LoVo (cell line): Measurements from ENCODE around the gene ACOT11.

Experiments
- DNase-seq: peaks from one replicate; pipeline ENCODE4 v3.0.0-alpha.2; 2016; ENCODE audit warnings: low spot score

Gene ACOT11

DNA sequence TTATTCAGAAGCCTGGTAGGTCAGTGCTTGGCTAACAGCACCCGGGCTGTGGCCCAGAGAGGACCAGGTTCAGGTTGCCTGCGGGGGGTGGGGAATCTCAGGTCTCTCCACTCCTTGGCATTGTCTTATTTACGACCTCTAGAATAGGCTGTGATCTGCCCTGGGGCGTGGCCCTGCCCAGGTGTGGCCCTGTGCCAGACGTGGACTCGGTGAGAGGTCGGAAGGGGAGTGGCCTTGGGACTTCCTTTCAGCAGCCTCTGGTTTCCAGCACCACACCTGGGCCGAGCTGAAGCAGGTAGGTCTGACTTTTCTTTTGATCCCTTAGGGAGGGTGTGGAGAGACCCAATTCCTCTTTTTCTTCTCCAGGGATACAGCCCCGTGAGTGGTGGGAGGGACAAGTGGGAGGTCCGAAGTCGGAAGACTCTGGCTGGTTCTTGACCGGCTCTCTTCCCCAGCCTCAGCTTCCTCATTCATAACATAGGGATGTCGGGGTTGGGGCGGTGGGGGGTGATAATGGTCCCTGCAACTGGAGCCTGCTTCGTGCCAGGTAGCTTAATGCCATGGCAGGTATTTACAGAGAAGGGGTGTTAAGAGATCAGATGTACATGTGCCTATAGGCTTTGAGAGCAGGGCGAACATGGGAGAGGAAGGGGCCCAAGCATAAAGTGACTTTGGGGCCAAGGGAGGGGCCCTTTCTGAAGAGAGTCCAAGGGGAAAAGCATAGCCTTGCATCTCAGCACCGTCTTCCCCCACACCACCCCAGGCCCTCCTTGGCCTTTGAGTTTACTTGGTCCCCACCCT lies 16.5 kb downstream of the ACOT11 start:
- peak; percentile 96 for DNase-seq

DNA sequence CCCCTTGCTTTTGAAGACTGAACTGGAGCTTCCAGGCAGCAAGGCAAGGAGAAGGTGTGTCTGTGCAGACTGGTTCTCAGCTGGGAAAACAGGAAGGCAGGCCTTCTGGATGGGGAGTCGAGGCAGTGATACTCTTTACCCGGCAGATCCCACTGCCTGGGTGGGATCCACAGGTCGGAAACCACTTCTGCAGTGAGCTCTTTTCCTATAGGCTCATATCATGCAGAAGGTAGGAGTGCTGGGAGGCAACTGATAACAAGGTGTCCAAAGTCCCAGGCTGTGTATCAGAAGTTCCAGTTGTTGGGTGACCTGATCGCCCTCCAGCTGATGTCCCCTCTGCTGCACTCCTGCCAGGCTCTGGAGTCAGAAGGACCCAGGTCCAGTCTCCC lies 17.1 kb downstream of the ACOT11 start:
- DNase-seq = no peak

DNA sequence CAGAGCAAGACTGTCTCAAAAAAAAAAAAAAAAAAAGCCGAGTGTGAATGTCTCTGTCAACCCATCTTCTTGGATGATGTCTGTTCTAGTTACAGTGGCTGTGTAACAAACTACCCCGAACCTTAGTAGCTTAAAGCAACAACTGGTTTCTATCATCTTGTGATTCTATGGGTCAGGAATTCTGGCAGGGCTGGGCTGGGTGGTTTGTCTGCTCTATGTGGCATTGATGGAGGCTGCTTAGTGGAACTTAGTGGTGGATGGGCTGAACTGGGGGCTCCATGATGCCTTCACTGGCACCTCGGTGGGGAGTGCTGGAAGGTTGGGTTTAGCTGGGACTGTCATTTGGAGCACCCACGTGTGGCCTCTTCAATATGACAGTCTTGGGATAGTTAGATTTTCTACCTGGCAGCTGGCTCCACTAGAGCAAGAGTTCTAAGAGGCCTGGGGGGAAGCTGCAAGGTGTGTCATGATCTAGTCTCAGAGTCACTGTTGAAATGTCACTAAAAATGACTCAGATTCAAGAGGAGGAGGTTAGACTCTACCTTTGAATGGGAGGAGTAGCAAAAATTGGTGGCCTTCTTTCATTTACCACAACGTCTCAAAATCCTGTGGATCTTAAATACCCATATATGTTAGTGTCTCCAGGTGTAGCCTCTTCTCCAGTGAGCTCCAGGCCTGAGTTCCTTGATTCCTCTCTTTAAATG lies 18.6 kb downstream of the ACOT11 start:
- DNase-seq = no peak

DNA sequence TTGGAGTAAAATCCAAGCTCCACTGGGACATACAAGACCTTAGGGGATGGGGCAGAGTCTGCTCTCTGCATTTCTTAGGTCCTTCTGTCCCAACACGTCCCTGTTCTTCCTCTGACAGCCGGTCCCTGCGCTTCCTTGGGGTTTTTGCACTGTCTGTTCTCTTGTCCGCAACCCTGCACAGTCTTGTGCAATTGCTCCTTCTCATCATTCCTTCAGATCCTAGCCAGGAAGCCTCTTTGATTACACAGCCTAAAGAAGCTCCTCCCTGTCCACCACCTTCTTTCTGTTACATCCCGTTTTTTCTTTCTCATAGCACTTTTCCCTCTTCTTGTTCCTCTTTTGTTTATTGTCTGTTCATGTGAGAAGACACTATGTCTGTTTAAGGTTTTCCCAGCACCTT lies 19.9 kb downstream of the ACOT11 start:
- DNase-seq = no peak

DNA sequence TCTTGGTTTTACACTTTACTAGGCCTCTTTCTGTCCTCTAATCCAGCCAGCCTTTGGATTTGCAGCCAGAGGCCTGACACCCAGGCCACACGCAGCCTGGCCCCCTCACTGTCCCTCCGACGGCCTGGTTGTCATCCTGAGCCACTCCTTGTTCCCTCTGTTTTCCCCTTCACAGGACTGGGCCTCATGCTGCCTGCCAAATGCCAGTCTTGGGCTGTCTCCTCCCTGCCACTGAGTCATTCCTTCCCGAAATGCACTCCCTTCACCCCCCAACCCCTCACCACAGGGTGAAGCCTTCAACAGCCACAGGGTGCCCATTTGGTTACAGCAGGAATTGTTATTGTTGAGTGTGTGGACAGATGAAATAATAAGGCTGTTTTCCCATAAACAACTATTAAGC lies 21.3 kb downstream of the ACOT11 start:
- DNase-seq = peak; percentile 41

DNA sequence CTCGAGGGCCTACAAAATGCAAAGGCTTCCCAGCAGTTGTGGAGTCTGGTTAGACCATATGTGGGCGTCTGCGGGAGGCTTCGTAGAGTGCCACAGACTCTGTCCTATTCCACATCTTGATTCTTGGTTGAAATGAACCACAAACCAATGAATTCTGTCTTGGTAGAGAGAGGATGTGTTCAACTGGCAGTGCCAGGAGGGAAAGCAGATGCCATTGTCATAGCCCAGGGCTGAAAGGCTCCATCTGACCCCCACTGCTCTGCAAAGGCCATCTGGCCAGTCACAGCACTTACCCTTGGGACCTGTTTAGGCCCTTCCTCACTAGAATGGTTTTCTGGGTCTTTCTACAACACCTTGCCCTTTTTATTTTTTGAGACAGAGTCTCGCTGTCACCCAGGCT lies 22.1 kb downstream of the ACOT11 start:
- DNase-seq = no peak

DNA sequence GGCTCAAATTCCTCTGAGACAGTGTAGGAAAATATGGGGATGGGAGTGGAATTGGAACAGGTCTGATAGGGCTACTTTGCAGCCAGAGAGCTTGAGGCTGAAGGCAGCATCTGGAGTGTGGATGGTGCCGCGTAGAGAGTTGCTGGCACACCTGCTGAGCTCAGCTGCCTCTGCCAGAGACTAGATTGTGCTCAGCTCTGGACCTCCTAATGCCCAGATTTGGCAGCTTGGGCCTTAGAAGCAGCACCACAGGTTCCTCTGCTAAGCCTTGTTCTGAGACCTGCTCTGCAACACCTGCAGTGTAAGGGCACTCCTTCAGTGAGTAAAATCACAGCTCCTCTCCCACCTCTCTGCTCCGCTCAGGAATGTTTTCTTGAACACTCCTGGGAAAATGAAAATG lies 23.3 kb downstream of the ACOT11 start:
- DNase-seq = no peak

DNA sequence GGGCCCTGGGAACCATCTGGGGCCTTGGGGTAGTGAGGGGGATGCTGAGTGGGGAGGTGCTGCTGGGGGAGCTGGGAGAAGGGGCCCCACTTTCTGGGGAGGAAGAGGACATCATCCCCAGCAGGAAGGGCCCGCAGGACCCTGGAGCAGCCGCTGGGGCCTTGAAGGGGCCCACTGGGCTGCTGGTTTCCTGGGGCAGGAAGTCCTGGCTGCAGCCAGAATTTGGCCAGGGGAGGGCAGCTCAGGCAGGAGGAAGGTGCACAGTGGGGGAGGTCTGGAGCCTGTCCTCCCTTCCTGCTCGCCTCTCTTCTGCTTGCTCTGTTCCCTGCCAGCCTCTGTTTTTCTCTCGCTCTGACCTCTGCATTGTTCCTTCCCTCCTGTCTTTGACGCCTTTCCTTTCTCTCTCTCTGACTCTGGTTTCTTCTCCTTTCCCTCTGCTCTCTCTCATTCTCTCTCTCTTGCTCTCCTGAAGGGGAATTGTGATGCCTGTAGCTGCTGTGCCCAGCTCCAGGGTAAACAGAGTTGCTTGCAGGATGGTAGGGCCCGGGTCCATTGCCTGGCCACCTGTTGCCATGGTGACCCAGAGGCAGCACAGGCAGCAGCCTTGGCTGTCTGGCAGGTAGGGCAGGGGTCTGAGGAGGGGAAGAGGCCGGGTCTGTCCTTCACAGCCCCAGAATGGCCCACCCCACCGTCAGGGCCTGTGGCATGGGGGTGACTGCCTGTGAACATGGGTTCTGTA lies 23.9 kb downstream of the ACOT11 start:
- no peak for DNase-seq

DNA sequence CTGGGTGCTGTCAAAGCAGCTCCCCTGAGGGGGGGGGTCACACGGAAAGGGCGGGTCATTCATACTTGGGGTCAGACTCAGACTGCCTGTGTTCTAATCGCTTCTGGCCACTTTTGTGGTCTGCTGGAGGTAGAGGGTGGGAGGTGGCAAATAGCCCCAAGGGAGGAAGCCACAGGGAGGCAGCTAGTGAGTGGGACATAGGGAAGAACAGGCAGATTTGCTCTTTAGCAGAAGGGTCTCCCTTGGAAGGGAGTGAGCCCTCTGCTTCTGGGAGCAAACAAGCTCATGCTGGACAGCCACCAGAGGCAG lies 24.5 kb downstream of the ACOT11 start:
- no peak for DNase-seq

DNA sequence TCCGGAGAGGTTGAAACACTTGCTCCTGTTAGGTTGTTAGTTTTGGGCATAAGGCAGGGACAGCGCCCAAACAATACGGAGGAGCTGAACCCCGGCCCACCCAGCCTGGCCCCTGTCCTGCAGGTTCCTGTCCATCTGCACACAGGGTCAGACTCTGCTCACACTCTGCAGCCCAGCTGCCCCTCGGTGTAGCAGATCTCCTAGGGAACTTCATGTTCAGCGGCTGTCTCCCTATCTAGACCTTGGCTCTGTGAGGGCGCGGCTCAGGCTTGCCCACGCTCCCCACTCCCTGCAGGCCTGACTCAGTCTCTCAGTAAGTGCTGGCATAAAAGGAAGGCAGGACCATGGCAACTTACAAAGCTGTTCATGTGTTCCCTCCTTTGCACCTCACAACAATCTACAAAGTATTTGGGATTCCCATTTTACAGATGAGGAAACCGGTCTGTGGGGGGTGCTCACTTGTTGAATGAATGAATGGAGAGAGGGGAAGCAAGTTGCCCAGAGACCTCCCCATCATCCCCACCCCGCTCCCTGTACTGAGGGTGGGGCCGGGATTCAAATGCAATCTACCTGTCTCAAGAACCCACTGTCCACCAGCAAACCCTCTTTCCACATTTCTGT lies 26.2 kb downstream of the ACOT11 start:
- no peak for DNase-seq

DNA sequence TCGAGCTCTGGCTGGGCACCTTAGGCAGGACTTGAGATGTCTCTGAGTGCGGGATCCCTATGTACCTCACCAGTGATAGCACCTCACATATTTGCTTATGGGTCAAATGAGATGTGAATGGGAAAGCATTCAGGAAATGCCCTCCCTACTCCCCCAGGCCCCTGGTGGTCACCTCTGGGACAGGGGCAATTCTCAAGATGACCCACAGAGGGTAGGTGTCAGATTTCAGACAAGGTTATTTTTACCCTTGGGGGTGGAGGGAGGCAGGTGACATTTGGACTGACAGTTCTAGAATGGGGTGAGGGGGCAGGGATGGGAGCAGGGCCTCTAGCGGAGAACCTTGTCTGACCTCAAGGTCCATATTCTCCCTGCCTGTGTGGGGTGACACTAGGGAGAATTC lies 27.1 kb downstream of the ACOT11 start:
- no peak for DNase-seq

DNA sequence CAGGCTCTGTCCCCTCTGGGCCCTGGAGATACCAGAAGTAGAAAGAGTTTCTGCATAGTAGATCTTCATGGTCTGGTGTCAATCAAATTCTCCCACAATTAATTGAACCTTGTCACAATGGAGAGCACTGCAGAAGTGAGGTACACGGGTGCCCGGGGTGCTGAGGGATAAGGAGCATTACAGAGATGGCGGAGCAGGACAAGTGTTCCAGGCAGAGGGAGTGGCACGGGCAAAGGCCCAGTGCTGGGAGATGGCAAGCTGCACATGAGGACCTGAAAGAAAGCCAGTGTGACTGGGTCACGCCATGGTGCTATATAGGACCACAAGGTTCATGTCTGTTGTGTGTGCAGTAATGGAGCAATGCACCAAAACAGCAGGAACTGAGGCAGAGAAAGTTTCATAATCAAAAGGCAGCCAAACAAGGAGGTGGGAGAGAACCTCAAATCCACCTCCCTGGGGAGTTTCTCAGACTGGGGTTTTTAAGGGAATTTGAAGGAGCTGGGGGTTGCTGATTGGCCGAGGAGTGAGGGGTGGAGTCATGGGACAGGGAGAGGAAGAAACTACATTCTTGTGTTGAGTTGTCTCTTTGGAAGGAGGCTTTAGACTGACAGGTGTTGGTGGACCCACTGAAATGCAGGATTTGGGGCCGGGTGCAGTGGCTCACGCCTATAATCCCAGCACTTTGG lies 27.7 kb downstream of the ACOT11 start:
- DNase-seq = no peak

DNA sequence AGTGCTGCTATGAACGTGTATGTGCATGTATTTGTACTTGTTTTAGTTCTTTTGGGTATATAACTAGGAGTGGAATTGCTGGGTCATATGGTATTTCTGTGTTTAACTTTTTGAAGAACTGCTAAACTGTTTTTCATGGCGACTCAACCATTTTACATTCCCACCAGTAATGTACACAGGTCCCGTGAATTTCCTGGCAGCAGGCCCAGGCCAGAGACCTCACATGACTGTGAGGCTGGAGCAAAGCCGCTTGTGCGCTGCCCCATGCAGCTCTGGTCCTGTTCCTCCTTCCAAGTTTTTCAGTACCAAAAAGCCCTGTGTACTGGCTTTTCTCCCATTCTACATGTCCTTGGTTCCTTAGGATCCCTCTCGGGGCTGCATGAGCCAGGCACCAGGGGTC lies 29.6 kb downstream of the ACOT11 start:
- no peak for DNase-seq

DNA sequence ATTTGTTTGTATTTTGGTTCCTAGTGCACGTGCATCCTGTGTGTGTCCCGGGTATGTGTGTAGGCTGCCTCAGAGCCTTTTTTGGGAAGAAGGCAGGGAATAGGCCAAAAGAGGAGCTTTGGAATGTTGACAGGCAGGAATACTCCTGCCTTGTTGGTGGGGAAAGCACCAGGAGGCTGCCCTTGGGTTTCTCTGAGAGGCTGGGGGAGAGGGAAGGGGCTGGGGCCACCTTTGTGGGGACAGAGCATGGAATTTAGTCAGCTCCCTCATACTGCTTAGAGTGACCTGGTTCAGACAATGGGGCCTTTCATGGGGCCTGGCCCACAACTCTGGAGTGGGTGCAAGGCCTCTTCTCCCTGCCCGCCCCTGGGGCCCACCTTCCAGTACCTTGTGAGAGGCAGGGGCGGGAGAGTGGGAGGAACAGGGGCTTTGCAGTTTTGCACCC lies 31.3 kb downstream of the ACOT11 start:
- no peak for DNase-seq

DNA sequence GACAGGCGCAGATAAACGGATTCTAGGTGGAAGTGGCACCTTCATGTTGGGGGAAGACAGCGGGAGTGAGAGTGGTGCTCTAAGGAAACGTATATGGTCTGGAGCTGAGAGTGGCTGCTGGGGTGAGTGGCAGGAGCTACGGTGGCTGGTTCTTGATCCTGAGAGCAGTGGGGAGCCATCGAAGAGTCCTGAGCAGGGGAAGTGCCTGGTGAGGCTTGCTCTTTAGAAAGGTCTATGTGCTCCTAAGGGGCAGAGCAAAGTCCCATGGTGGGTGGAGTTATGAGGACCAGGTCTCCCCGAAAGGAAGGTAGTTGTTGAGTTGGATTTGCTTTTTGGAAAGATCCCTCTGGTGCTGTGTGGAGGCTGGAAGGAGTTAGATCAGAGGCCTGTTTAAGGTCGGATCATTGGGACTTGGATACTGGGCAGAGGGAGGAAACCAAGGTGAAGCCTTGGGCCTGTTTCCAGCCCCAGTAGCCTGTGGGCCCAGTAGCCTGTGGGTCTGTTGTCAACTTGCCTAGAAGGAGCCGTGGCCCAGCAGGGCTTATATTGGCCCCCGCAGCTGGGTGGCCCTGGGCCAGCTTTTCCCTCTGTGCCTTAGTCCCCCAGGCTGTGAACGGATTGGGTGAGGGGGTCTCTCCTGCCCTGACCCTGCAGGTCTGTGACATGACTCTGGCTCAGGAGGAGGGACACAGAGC lies 33.0 kb downstream of the ACOT11 start:
- DNase-seq = no peak

DNA sequence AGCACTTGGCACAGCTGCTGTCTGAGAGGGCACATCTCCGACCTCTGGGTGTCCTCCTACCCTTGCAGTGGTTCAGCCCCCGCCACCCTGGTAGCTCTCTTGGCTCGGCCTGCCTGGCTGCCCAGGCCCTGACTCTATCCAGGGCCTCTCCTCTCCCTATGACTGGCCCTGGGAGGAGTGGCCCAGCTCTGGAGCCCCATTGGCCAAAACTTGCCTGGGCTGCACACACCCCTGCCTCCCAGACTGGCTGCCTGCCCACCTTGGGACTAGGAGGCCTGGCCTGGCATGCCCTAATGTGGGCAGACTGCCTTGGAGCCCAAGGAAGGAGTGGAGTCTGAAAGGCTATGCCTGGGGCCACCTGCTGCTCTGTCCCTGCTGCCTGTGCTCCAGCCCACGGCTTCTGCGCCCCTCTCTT lies 33.6 kb downstream of the ACOT11 start:
- peak; percentile 76 for DNase-seq

DNA sequence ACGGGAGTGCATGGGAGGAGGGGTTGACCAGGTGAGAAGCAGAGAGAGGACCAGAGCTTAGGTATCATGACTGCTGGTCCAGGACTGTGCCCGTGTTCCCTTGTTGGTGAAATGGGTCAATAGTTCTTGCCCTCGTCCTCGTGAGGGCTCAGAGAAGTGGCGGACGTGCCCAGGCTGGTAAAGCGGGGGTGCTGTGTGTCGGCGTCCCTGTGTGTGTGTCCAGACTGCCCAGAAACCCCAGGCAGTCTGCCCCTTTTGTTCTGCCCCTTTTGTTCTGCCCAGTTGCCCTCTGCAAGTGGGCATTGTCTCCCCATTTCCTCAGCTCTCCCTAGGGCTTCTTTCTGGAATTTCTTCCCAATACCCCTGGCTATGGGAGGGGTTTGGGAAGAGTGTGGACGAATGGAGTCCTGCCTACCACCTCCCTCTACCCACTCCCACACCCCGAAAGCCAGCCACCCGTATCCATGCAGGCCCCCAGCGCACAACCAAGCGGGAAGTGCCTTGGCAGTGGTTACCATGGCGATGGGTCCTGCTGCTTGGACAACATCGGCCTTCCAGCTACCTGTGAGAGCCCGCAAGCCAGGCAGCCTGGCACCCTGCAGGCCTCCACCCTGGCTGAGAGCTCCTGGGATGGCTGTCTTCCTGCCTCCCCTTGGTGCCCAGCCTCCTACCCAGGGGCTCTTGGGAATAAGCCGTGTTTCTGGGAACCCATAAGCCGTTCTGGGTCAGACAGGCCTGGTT lies 34.7 kb downstream of the ACOT11 start:
- no peak for DNase-seq

DNA sequence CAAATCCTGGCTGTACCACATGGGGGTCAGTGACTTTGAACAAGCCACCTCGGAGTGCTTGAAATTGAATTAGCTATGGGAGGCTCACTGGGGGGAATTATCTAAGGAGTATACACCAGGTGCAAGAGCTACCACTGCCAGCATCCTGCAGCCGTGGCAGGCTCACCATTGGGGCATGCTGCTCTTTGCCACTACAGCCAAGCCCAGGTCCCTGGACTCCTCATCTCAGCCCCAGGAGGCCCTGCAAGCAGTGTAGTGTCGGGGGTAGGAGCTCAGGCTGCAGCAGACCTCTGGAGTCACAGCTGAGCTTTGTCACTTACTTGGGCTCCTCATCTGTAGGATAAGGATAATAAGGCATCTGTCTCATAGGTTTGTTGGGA lies 35.3 kb downstream of the ACOT11 start:
- no peak for DNase-seq

DNA sequence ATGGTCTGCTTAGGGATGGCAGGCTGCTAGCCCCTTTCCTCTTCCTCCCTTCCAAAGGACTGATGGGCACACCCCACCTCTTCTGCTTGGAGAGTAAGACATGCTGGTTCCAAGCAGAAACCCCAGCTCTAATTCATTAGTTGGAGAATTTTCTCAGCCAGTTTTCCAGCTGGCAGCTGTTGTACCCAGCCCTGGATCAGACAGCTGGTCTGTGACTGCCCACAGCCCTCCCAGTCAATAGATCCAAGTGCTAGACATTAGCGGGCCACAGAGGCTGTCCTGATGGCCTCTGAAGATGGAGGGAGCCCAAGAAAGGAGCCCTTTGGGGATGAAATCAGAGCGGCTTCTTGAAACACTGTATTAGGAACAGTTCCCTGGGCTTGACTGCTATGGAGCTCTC lies 35.8 kb downstream of the ACOT11 start:
- no peak for DNase-seq

DNA sequence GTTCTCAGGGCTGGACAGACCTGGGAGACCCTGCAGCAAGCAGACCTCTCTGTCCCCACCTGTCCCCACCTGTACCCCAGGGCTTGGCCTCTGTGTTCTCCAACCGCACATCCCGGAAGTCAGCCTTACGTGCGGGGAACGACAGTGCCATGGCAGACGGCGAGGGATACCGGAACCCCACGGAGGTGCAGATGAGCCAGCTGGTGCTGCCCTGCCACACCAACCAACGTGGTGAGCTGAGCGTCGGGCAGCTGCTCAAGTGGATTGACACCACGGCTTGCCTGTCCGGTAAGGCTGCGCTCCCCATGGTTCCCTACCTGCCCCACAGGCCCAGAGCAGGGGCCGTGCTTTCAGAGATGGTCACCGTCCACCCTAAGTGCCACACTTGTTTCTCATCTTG lies 36.5 kb downstream of the ACOT11 start:
- no peak for DNase-seq
